Keratinocyte (primary cell): ENCODE results near the gene L3MBTL2. TPM values are rescaled to one million over a fixed set of nuclear protein-coding genes. Genes with fewer than 3 reads are reported as not detected.

Experiments
- DNase-seq: peaks from one replicate; pipeline ENCODE4 v3.0.0-alpha.2; 2011; ENCODE audit warnings: low read depth, missing footprints, low spot score
- FAIRE-seq: peaks from 2 replicates; lab custom pipeline; 2011; peaks lifted over from hg19 to GRCh38; lab: Jason Lieb, UNC
- H2AFZ ChIP-seq: 2 replicates; pipeline ENCODE4 v1.6.0; 2012; ENCODE audit warnings: low read length, control low read depth, inconsistent platforms; ENCODE audit not compliant: control insufficient read depth
- H3K27ac ChIP-seq: 2 replicates; pipeline ENCODE4 v1.5.1; 2011; ENCODE audit warnings: low read length; ENCODE audit not compliant: control insufficient read depth, insufficient read depth
- H3K27me3 ChIP-seq: 3 replicates; pipeline ENCODE4 v1.6.0; 2011; ENCODE audit warnings: low read length; ENCODE audit not compliant: control insufficient read depth, insufficient read depth; ENCODE audit errors: extremely low read depth
- H3K36me3 ChIP-seq, 2 experiments: 2 replicates in 1 of 2; 3 replicates in 1 of 2; pipeline ENCODE4 v1.5.1; 2011; ENCODE audit warnings: low read length in 2 of 2, mild to moderate bottlenecking in 1 of 2; ENCODE audit not compliant: control insufficient read depth in 2 of 2, insufficient read depth in 2 of 2; ENCODE audit errors: extremely low read depth in 1 of 2
- H3K4me1 ChIP-seq: 3 replicates; pipeline ENCODE4 v1.5.1; 2011; ENCODE audit warnings: low read length; ENCODE audit not compliant: control insufficient read depth, insufficient read depth; ENCODE audit errors: extremely low read depth
- H3K4me2 ChIP-seq: 3 replicates; pipeline ENCODE4 v1.6.0; 2011; ENCODE audit warnings: low read depth, low read length; ENCODE audit not compliant: control insufficient read depth, insufficient read depth; ENCODE audit errors: extremely low read depth
- H3K4me3 ChIP-seq, 3 experiments: fragments of 200-600 bp in 1 of 3; sonication (generic) in 1 of 3; 2 replicates in 2 of 3; 3 replicates in 1 of 3; pipeline ENCODE4 v1.5.1; 2011 to 2016; ENCODE audit warnings: low read length in 3 of 3, mild to moderate bottlenecking in 3 of 3, control low read depth in 2 of 3, inconsistent platforms in 1 of 3, low read depth in 1 of 3, mixed read lengths in 1 of 3, mixed run types in 1 of 3, moderate library complexity in 1 of 3; ENCODE audit not compliant: control insufficient read depth in 2 of 3, insufficient read depth in 2 of 3; ENCODE audit errors: extremely low read depth in 1 of 3
- H3K79me2 ChIP-seq: 2 replicates; pipeline ENCODE4 v1.6.0; 2012; ENCODE audit warnings: low read length; ENCODE audit not compliant: control insufficient read depth, insufficient read depth
- H3K9ac ChIP-seq: 3 replicates; pipeline ENCODE4 v1.6.0; 2011; ENCODE audit warnings: low read length; ENCODE audit not compliant: control insufficient read depth, insufficient read depth; ENCODE audit errors: extremely low read depth
- H3K9me1 ChIP-seq: 3 replicates; pipeline ENCODE4 v1.6.0; 2011; ENCODE audit warnings: low read length; ENCODE audit not compliant: control insufficient read depth, insufficient read depth; ENCODE audit errors: extremely low read depth
- H3K9me3 ChIP-seq: 2 replicates; pipeline ENCODE4 v1.5.1; 2012; ENCODE audit warnings: low read depth, low read length; ENCODE audit not compliant: control insufficient read depth
- H4K20me1 ChIP-seq: 3 replicates; pipeline ENCODE4 v1.6.0; 2011; ENCODE audit warnings: low read length; ENCODE audit not compliant: control insufficient read depth, insufficient read depth; ENCODE audit errors: extremely low read depth
- CTCF ChIP-seq, 3 experiments: IDR thresholded peaks in 1 of 3; conservative IDR thresholded peaks in 1 of 3; optimal IDR thresholded peaks in 1 of 3; 2 replicates in 2 of 3; 3 replicates in 1 of 3; pipeline versions ENCODE3 to v1.5.1; 2011; ENCODE audit warnings: low read length in 3 of 3, mild to moderate bottlenecking in 3 of 3, moderate library complexity in 2 of 3, control low read depth in 1 of 3, inconsistent platforms in 1 of 3; ENCODE audit not compliant: insufficient read depth in 2 of 3; ENCODE audit errors: extremely low read depth in 1 of 3
- EZH2 ChIP-seq: IDR thresholded peaks from one replicate; pipeline ENCODE4 v1.6.1; 2012; ENCODE audit warnings: inconsistent platforms, mild to moderate bottlenecking, low read length, moderate library complexity
- dilution Hi-C: fragments of 300-500 bp; cut with MboI; formaldehyde crosslinking; loops from one replicate; pipeline ENCODE4 v1.7.0; 2020; ENCODE audit warnings: low sequenced_read_pairs; ENCODE audit not compliant: extremely low pct_ligation_motif_present
- polyA plus RNA-seq, 5 experiments: library from polyadenylated mRNA; depleted of rRNA in 3 of 5; stranded (reverse) in 3 of 5; stranded (forward) in 1 of 5; unstranded in 1 of 5; fragments of >200 nt; gene quantifications; 1 replicate in 1 of 5; 2 replicates in 3 of 5; 3 replicates in 1 of 5; pipeline versions ENCODE4 v1.2.1 to v1.2.3, GENCODE V29; 2011 to 2012; ENCODE audit warnings: missing spikeins in 2 of 5, low read depth in 1 of 5, low replicate concordance in 1 of 5

The L3MBTL2 gene
- polyA plus RNA-seq, 1 donor (not counting 4 experiments of a cell fraction or from before 2014, with no cell fraction given), result 16.7 TPM

GRCh38 chr22:41239443-41240128 lies 34.5 kb downstream of the L3MBTL2 start:
- dilution Hi-C loops, result no loop called here
- FAIRE-seq, result no peak
- H3K4me1 ChIP-seq, result peaks cover 37% of the 10 kb centered on the region

GRCh38 chr22:41240377-41241132 lies 35.4 kb downstream of the L3MBTL2 start, which contains the start of gene CHADL:
TSS of gene CHADL (minus strand) at chr22:41240931. CDS start at chr22:41240881, 50 bp downstream.
- Histone ChIP-seq H3K4me3 (no peak within 1 kb of the TSS), H3K79me2 (no peaks in the 10 kb centered on the region), H3K27ac (no peak within 1 kb of the TSS), H2AFZ (no peak within 1 kb of the TSS), H4K20me1 (no peaks in the 10 kb centered on the region), H3K9me3 (no peaks in the 10 kb centered on the region), H3K36me3 (peaks cover 2% of the 10 kb centered on the region in 2 experiments), H3K4me1 (peaks cover 37% of the 10 kb centered on the region), H3K4me2 (no peak within 1 kb of the TSS), H3K9me1 (no peaks in the 10 kb centered on the region), H3K9ac (no peak within 1 kb of the TSS), H3K27me3 (no peaks in the 10 kb centered on the region)
- dilution Hi-C loops, result no loop called here
- no peak for TF ChIP-seq EZH2
- no peak for TF ChIP-seq CTCF (optimal IDR thresholded peaks at IDR 0.05 in 1 of 3, IDR thresholded peaks at IDR 0.05 in 1 of 3, conservative IDR thresholded peaks at IDR 0.05 in 1 of 3; ENCODE audit: extremely low read depth in 1 of 3, insufficient read depth in 2 of 3, low read length in 3 of 3)
- no peak for DNase-seq
- FAIRE-seq, result no peak

More at GRCh38 chr22:41239443-41240128, 34.5 kb downstream of the L3MBTL2 start:
- Histone ChIP-seq H3K27me3 (no peaks in the 10 kb centered on the region), H3K9me1 (no peaks in the 10 kb centered on the region), H3K9ac (no peak overlapping the region), H3K4me2 (no peak overlapping the region), H4K20me1 (no peaks in the 10 kb centered on the region), H3K36me3 (peaks cover 0 to 2% of the 10 kb centered on the region in 2 experiments), H3K9me3 (no peaks in the 10 kb centered on the region), H2AFZ (no peak overlapping the region), H3K4me3 (no peak overlapping the region), H3K79me2 (no peaks in the 10 kb centered on the region), H3K27ac (no peak overlapping the region)
- DNase-seq, result no peak
- TF ChIP-seq EZH2 (no peak), CTCF (optimal IDR thresholded peaks at IDR 0.05 in 1 of 3, IDR thresholded peaks at IDR 0.05 in 1 of 3, conservative IDR thresholded peaks at IDR 0.05 in 1 of 3; ENCODE audit: extremely low read depth in 1 of 3, insufficient read depth in 2 of 3, low read length in 3 of 3) (no peak)
